Fibroblast of lung (primary cell): ENCODE data around the gene GP1BB. TPM values are rescaled to one million over a fixed set of nuclear protein-coding genes. Genes with fewer than 3 reads are reported as not detected.

ENCODE experiments used
- DNase-seq, 2 donors: peaks; one replicate each; pipeline versions ENCODE4 v3.0.0 to v3.0.0-alpha.2; 2010; ENCODE audit warnings: low read depth in 2 of 2
- H2AFZ ChIP-seq: 2 replicates; pipeline ENCODE4 v1.5.1; 2012; ENCODE audit warnings: low read length, control low read depth, inconsistent platforms
- H3K27ac ChIP-seq: 2 replicates; pipeline ENCODE4 v1.5.1; 2011; ENCODE audit warnings: low read length, control low read depth; ENCODE audit not compliant: insufficient read depth
- H3K27me3 ChIP-seq: 2 replicates; pipeline ENCODE4 v1.5.1; 2011; ENCODE audit warnings: mild to moderate bottlenecking, low read length; ENCODE audit not compliant: control insufficient read depth, insufficient read depth
- H3K36me3 ChIP-seq: 2 replicates; pipeline ENCODE4 v1.5.1; 2011; ENCODE audit warnings: low read length; ENCODE audit not compliant: control insufficient read depth, insufficient read depth
- H3K4me1 ChIP-seq: 2 replicates; pipeline ENCODE4 v1.5.1; 2011; ENCODE audit warnings: low read length; ENCODE audit not compliant: control insufficient read depth, insufficient read depth; ENCODE audit errors: extremely low read depth
- H3K4me2 ChIP-seq: 2 replicates; pipeline ENCODE4 v1.5.1; 2011; ENCODE audit warnings: low read length, control low read depth; ENCODE audit not compliant: insufficient read depth; ENCODE audit errors: extremely low read depth
- H3K4me3 ChIP-seq, 4 experiments: fragments of 200-600 bp in 1 of 4; sonication (generic) in 1 of 4; replicated peaks in 1 of 4; 2 replicates each; pipeline ENCODE4 v1.5.1; 2011 to 2016; ENCODE audit warnings: low read length in 4 of 4, low read depth in 3 of 4, mild to moderate bottlenecking in 3 of 4, control low read depth in 2 of 4, inconsistent platforms in 1 of 4, mixed read lengths in 1 of 4; ENCODE audit not compliant: insufficient read depth in 1 of 4; ENCODE audit errors: control extremely low read depth in 1 of 4
- H3K79me2 ChIP-seq: 2 replicates; pipeline ENCODE4 v1.5.1; 2012; ENCODE audit warnings: mild to moderate bottlenecking, low read length, inconsistent platforms; ENCODE audit not compliant: control insufficient read depth, insufficient read depth
- H3K9ac ChIP-seq: 2 replicates; pipeline ENCODE4 v1.5.1; 2011; ENCODE audit warnings: mild to moderate bottlenecking, low read length, control low read depth; ENCODE audit not compliant: insufficient read depth
- H3K9me3 ChIP-seq: 2 replicates; pipeline ENCODE4 v1.5.1; 2012; ENCODE audit warnings: low read depth, low read length; ENCODE audit not compliant: control insufficient read depth, insufficient read depth
- H4K20me1 ChIP-seq: 2 replicates; pipeline ENCODE4 v1.5.1; 2011; ENCODE audit warnings: low read length; ENCODE audit not compliant: control insufficient read depth, insufficient read depth; ENCODE audit errors: extremely low read depth
- CTCF ChIP-seq, 2 donors: IDR thresholded peaks in 1 of 2; conservative IDR thresholded peaks in 1 of 2; 1 replicate in 1 of 2; 2 replicates in 1 of 2; pipeline ENCODE4 v1.5.1; 2011 to 2012; ENCODE audit warnings: low read length in 2 of 2, control low read depth in 1 of 2, inconsistent platforms in 1 of 2, low read depth in 1 of 2, mild to moderate bottlenecking in 1 of 2
- EZH2 ChIP-seq: IDR thresholded peaks from 2 replicates; pipeline ENCODE4 v1.5.1; 2012; ENCODE audit warnings: low read length, control low read depth, mild to moderate bottlenecking; ENCODE audit errors: missing control alignments
- polyA plus RNA-seq, 2 donors: library from polyadenylated mRNA; depleted of rRNA in 1 of 2; stranded (reverse) in 1 of 2; unstranded in 1 of 2; fragments of >200 nt; gene quantifications; 2 replicates each; pipeline ENCODE4 v1.2.1, GENCODE V29; 2011 to 2012; ENCODE audit warnings: missing spikeins in 1 of 2
- total RNA-seq: library from RNA; depleted of rRNA; stranded (reverse); fragments of >200 nt; gene quantifications from 2 replicates; pipeline ENCODE4 v1.2.1, GENCODE V29; 2014

Gene GP1BB
- total and polyA plus RNA-seq, 2 donors (not counting 1 experiment from before 2014, with no cell fraction given): 0.50 to 1.8 TPM

GRCh38 chr22:19763458-19764298 is 40.3 kb downstream of the GP1BB start:
- H2AFZ ChIP-seq: no peak overlapping the region
- no peaks in the 10 kb centered on the region for H3K36me3 ChIP-seq
- no peak for DNase-seq
- no peaks in the 10 kb centered on the region for H3K9me3 ChIP-seq
- peaks cover 82% of the 10 kb centered on the region for H3K27me3 ChIP-seq
- H4K20me1 ChIP-seq: no peaks in the 10 kb centered on the region
- no peak overlapping the region for H3K9ac ChIP-seq
- no peaks in the 10 kb centered on the region for H3K79me2 ChIP-seq
- H3K4me1 ChIP-seq: no peaks in the 10 kb centered on the region
- no peak overlapping the region for H3K4me3 ChIP-seq
- no peak overlapping the region for H3K27ac ChIP-seq
- TF ChIP-seq CTCF (conservative IDR thresholded peaks at IDR 0.05 in 1 of 2, IDR thresholded peaks at IDR 0.05 in 1 of 2; ENCODE audit: low read depth in 1 of 2, low read length in 2 of 2) (no peak), EZH2 (no peak)
- no peak overlapping the region for H3K4me2 ChIP-seq

- no peaks in the 10 kb centered on the region for H3K36me3 ChIP-seq
- H3K4me3 ChIP-seq: no peak overlapping the region
- no peak overlapping the region for H2AFZ ChIP-seq
- no peaks in the 10 kb centered on the region for H3K4me1 ChIP-seq
- H3K9ac ChIP-seq: no peak overlapping the region
- H3K4me2 ChIP-seq: no peak overlapping the region
- H3K27me3 ChIP-seq: peaks cover 78% of the 10 kb centered on the region
- H3K27ac ChIP-seq: no peak overlapping the region
- DNase-seq: no peak
- H3K9me3 ChIP-seq: no peaks in the 10 kb centered on the region
- no peaks in the 10 kb centered on the region for H3K79me2 ChIP-seq
- H4K20me1 ChIP-seq: no peaks in the 10 kb centered on the region
- TF ChIP-seq CTCF (conservative IDR thresholded peaks at IDR 0.05 in 1 of 2, IDR thresholded peaks at IDR 0.05 in 1 of 2; ENCODE audit: low read depth in 1 of 2, low read length in 2 of 2) (no peak), EZH2 (no peak)
These were observed 40.9 kb downstream of the GP1BB start for GRCh38 chr22:19764299-19764593.

GRCh38 chr22:19764636-19765476 is 41.5 kb downstream of the GP1BB start:
- Histone ChIP-seq H3K27ac (no peak overlapping the region), H3K27me3 (peaks cover 78% of the 10 kb centered on the region), H3K4me3 (no peak overlapping the region), H3K36me3 (no peaks in the 10 kb centered on the region), H3K79me2 (no peaks in the 10 kb centered on the region), H3K9me3 (no peaks in the 10 kb centered on the region), H2AFZ (no peak overlapping the region), H3K9ac (no peak overlapping the region), H3K4me2 (no peak overlapping the region), H3K4me1 (no peaks in the 10 kb centered on the region), H4K20me1 (no peaks in the 10 kb centered on the region)
- DNase-seq: no peak
- TF ChIP-seq CTCF (conservative IDR thresholded peaks at IDR 0.05 in 1 of 2, IDR thresholded peaks at IDR 0.05 in 1 of 2; ENCODE audit: low read depth in 1 of 2, low read length in 2 of 2): no peak
- TF ChIP-seq EZH2: no peak
